ENCODE results near the gene SEC14L5. TPM values are rescaled to one million over a fixed set of nuclear protein-coding genes. Genes with fewer than 3 reads are reported as not detected.
A peak's percentile ranks its signal among the peaks of the same experiment; 100 is the strongest.

Gene SEC14L5
- total RNA-seq, result under 1 TPM; 0.74 to 0.77 TPM

GRCh38 chr16:4957720-4958509, at the start of gene SEC14L5:
Gene SEC14L5, plus strand, starts transcription at chr16:4958330. Its CDS starts 994 bp downstream, at chr16:4959324.
- TF ChIP-seq CTCF (IDR thresholded peaks at IDR 0.05) (peak in 1 of 4 experiments; percentile 21), POLR2A (IDR thresholded peaks at IDR 0.05) (peak; percentile 58), POLR2AphosphoS5 (IDR thresholded peaks at IDR 0.05) (peak; percentile 47)
- 1% methylated on average over 49 of the region's 56 CpGs for WGBS
- intact Hi-C loops (cut with DNase I), result loop anchor here (2.0 to 10.0 kb wide), 5 partner anchors 111 to 453 kb away; partner anchors contain the start of genes ANKS3, DNAAF8, GLYR1 and NUDT16L1
- peak within 1 kb of the TSS; percentile 28 to 44 for H3K4me3 ChIP-seq
- no peaks in the 10 kb centered on the region for H3K9me3 ChIP-seq
- H3K36me3 ChIP-seq, result no peaks in the 10 kb centered on the region
- H3K4me1 ChIP-seq (replicated peaks), result peaks cover 2% of the 10 kb centered on the region
- peak; percentile 99 for DNase-seq (ENCODE audit: low spot score)
- H3K27me3 ChIP-seq (replicated peaks; ENCODE audit: insufficient read depth), result no peaks in the 10 kb centered on the region
- peak within 1 kb of the TSS; percentile 71 to 74 for H3K27ac ChIP-seq

GRCh38 chr16:4908854-4909401, 49.2 kb upstream of the SEC14L5 start:
- intact Hi-C loops (cut with DNase I), result no loop called here
- Histone ChIP-seq H3K36me3 (no peaks in the 10 kb centered on the region), H3K4me1 (replicated peaks) (no peaks in the 10 kb centered on the region), H3K27ac (no peak overlapping the region), H3K27me3 (replicated peaks; ENCODE audit: insufficient read depth) (no peaks in the 10 kb centered on the region), H3K4me3 (no peak overlapping the region), H3K9me3 (no peaks in the 10 kb centered on the region)
- 93% methylated on average over 5 of the region's 5 CpGs for WGBS
- TF ChIP-seq POLR2AphosphoS5 (IDR thresholded peaks at IDR 0.05), result no peak
- TF ChIP-seq POLR2A (IDR thresholded peaks at IDR 0.05), result no peak
- no peak for TF ChIP-seq CTCF (IDR thresholded peaks at IDR 0.05)
- no peak for DNase-seq (ENCODE audit: low spot score)

GRCh38 chr16:4909825-4910224, 48.3 kb upstream of the SEC14L5 start:
- Histone ChIP-seq H3K36me3 (no peaks in the 10 kb centered on the region), H3K4me3 (no peak overlapping the region), H3K27ac (no peak overlapping the region), H3K4me1 (replicated peaks) (no peaks in the 10 kb centered on the region), H3K27me3 (replicated peaks; ENCODE audit: insufficient read depth) (no peaks in the 10 kb centered on the region), H3K9me3 (no peaks in the 10 kb centered on the region)
- DNase-seq (ENCODE audit: low spot score), result no peak
- 89% methylated on average over 7 of the region's 7 CpGs for WGBS
- TF ChIP-seq POLR2A (IDR thresholded peaks at IDR 0.05), result no peak
- TF ChIP-seq POLR2AphosphoS5 (IDR thresholded peaks at IDR 0.05), result no peak
- TF ChIP-seq CTCF (IDR thresholded peaks at IDR 0.05), result no peak
- intact Hi-C loops (cut with DNase I), result no loop called here

GRCh38 chr16:4910828-4911227, 47.3 kb upstream of the SEC14L5 start:
- no peak overlapping the region for H3K27ac ChIP-seq

More at GRCh38 chr16:4910828-4911227, 47.3 kb upstream of the SEC14L5 start:
- intact Hi-C loops (cut with DNase I), result no loop called here
- H3K9me3 ChIP-seq, result no peaks in the 10 kb centered on the region
- no peaks in the 10 kb centered on the region for H3K4me1 ChIP-seq (replicated peaks)
- H3K36me3 ChIP-seq, result no peaks in the 10 kb centered on the region
- 90% methylated on average over 12 of the region's 12 CpGs for WGBS
- no peak for DNase-seq (ENCODE audit: low spot score)
- no peaks in the 10 kb centered on the region for H3K27me3 ChIP-seq (replicated peaks; ENCODE audit: insufficient read depth)
- no peak overlapping the region for H3K4me3 ChIP-seq
- no peak for TF ChIP-seq POLR2A (IDR thresholded peaks at IDR 0.05)
- no peak for TF ChIP-seq CTCF (IDR thresholded peaks at IDR 0.05)
- no peak for TF ChIP-seq POLR2AphosphoS5 (IDR thresholded peaks at IDR 0.05)

Data from prostate gland (tissue), 2 donors.